HFFc6 (cell line): ENCODE measurements around the gene MCC. TPM values are rescaled to one million over a fixed set of nuclear protein-coding genes. Genes with fewer than 3 reads are reported as not detected.

ENCODE experiments used
- DNase-seq: peaks from one replicate; pipeline ENCODE4 v3.0.0-alpha.2; 2018
- H3K27ac Mint-ChIP-seq: 2 replicates; pipeline ENCODE4 v1.8.0; 2020; ENCODE audit warnings: mild to moderate bottlenecking, mixed read lengths
- H3K27me3 Mint-ChIP-seq: 2 replicates; pipeline ENCODE4 v1.8.0; 2021; ENCODE audit warnings: mild to moderate bottlenecking, moderate library complexity, mixed read lengths; ENCODE audit not compliant: insufficient read depth
- H3K36me3 Mint-ChIP-seq: 2 replicates; pipeline ENCODE4 v1.8.0; 2021; ENCODE audit warnings: low read depth, mixed read lengths
- H3K4me1 Mint-ChIP-seq: 2 replicates; pipeline ENCODE4 v1.8.0; 2020; ENCODE audit warnings: low read depth, mixed read lengths
- H3K4me3 Mint-ChIP-seq: 2 replicates; pipeline ENCODE4 v1.8.0; 2020; ENCODE audit warnings: mild to moderate bottlenecking, moderate library complexity, mixed read lengths
- H3K9me3 Mint-ChIP-seq: 2 replicates; pipeline ENCODE4 v1.8.0; 2020; ENCODE audit warnings: mild to moderate bottlenecking, mixed read lengths
- CTCF ChIP-seq: fragments of 200-600 bp; sonication (generic); IDR thresholded peaks from 2 replicates; pipeline ENCODE4 v1.5.0; 2021; ENCODE audit warnings: antibody characterized with exemption, mild to moderate bottlenecking
- total RNA-seq, 6 experiments: library from RNA; stranded (reverse); fragmentation: NEBNext Ultra II Directional; extraction: Animal tissue kit (Norgen Biotek cat#: 25700); gene quantifications; 2 replicates in 1 of 6; 3 replicates in 5 of 6; pipeline ENCODE4 v1.2.3, GENCODE V29; 2021

The MCC gene
- total RNA-seq, 6 experiments from 2014 or later = 2.5 to 4.9 (median 3.0) TPM

- H3K9me3 Mint-ChIP-seq = no peaks in the 10 kb centered on the region
- peaks cover 34% of the 10 kb centered on the region for H3K36me3 Mint-ChIP-seq
- H3K4me1 Mint-ChIP-seq = peaks cover 39% of the 10 kb centered on the region
- no peak for TF ChIP-seq CTCF
- H3K4me3 Mint-ChIP-seq = no peak overlapping the region
- H3K27me3 Mint-ChIP-seq = no peaks in the 10 kb centered on the region
- H3K27ac Mint-ChIP-seq = peak overlapping the region; percentile 68
- DNase-seq = no peak
Measured at GRCh38 chr5:113005454-113005853, 482.8 kb downstream of the MCC start.

GRCh38 chr5:113003763-113004162, 484.5 kb downstream of the MCC start:
- Mint-ChIP-seq H3K27ac (no peak overlapping the region; the same call in 1 of the 2 replicates), H3K36me3 (peaks cover 22% of the 10 kb centered on the region), H3K4me3 (no peak overlapping the region)

GRCh38 chr5:113002423-113002822, 485.8 kb downstream of the MCC start:
- Mint-ChIP-seq H3K9me3 (no peaks in the 10 kb centered on the region), H3K27ac (no peak overlapping the region), H3K27me3 (no peaks in the 10 kb centered on the region), H3K36me3 (peaks cover 22% of the 10 kb centered on the region), H3K4me1 (peaks cover 43% of the 10 kb centered on the region), H3K4me3 (no peak overlapping the region)
- no peak for TF ChIP-seq CTCF
- DNase-seq = no peak

More at GRCh38 chr5:113003763-113004162, 484.5 kb downstream of the MCC start:
- peaks cover 43% of the 10 kb centered on the region for H3K4me1 Mint-ChIP-seq
- no peaks in the 10 kb centered on the region for H3K27me3 Mint-ChIP-seq
- no peaks in the 10 kb centered on the region for H3K9me3 Mint-ChIP-seq
- TF ChIP-seq CTCF = no peak
- no peak for DNase-seq

- Mint-ChIP-seq H3K9me3 (no peaks in the 10 kb centered on the region), H3K4me3 (no peak overlapping the region), H3K27ac (peak overlapping the region; percentile 42; the same call in 1 of the 2 replicates), H3K4me1 (peaks cover 48% of the 10 kb centered on the region), H3K27me3 (no peaks in the 10 kb centered on the region), H3K36me3 (peaks cover 14% of the 10 kb centered on the region)
- no peak for TF ChIP-seq CTCF
- DNase-seq = no peak
Measured at GRCh38 chr5:113000466-113000865, 487.8 kb downstream of the MCC start.

GRCh38 chr5:112998296-112998695, 490.0 kb downstream of the MCC start:
- H3K27me3 Mint-ChIP-seq = no peaks in the 10 kb centered on the region

More at GRCh38 chr5:112998296-112998695, 490.0 kb downstream of the MCC start:
- TF ChIP-seq CTCF = no peak
- Mint-ChIP-seq H3K4me3 (no peak overlapping the region), H3K36me3 (peaks cover 8% of the 10 kb centered on the region), H3K27ac (no peak overlapping the region), H3K9me3 (no peaks in the 10 kb centered on the region), H3K4me1 (peaks cover 27% of the 10 kb centered on the region)
- DNase-seq = no peak
